ENCODE data around the gene UBE2J2.

GRCh38 chr1:1286313-1287261, 12.9 kb upstream of the UBE2J2 start:
- TF ChIP-seq HDGF (IDR thresholded peaks at IDR 0.05; ENCODE audit: borderline replicate concordance), result no peak
- TF ChIP-seq FOXM1 (IDR thresholded peaks at IDR 0.05; ENCODE audit: borderline replicate concordance), result no peak
- TF ChIP-seq FOXA1 (IDR thresholded peaks at IDR 0.05), result no peak
- TF ChIP-seq SUZ12 (IDR thresholded peaks at IDR 0.05), result no peak
- no peak for TF ChIP-seq TARDBP (IDR thresholded peaks at IDR 0.05)
- TF ChIP-seq LEF1 (IDR thresholded peaks at IDR 0.05; ENCODE audit: borderline replicate concordance), result no peak
- no peak for TF ChIP-seq SP1 (IDR thresholded peaks at IDR 0.05)
- no peak for TF ChIP-seq PKNOX1 (IDR thresholded peaks at IDR 0.05)
- TF ChIP-seq ELF4 (IDR thresholded peaks at IDR 0.05), result no peak

All from HEK293T (cell line).